Measurements from ENCODE around the gene ZC3H13.
A peak's percentile ranks its signal among the peaks of the same experiment; 100 is the strongest.

GRCh38 chr13:46071590-46072249, 19.2 kb upstream of the ZC3H13 start:
- TF ChIP-seq CTCF (conservative IDR thresholded peaks at IDR 0.05; ENCODE audit: low read length) (peak; percentile 74), EZH2phosphoT487 (IDR thresholded peaks at IDR 0.05; ENCODE audit: borderline replicate concordance) (no peak)

All from Loucy (cell line).